B cell (primary cell): ENCODE data around the gene CXADR.
"Not testable (repeated sequence)": the region's sequence is repeated elsewhere in the genome, so short reads cannot be mapped to it uniquely, and the experiment has no call there.

Experiments
- EZH2 ChIP-seq: IDR thresholded peaks from 2 replicates; pipeline ENCODE4 v1.6.1; 2012; ENCODE audit warnings: borderline replicate concordance, low read depth, mild to moderate bottlenecking, moderate library complexity, low read length; ENCODE audit not compliant: insufficient read depth, poor library complexity, severe bottlenecking
- TF ChIP-seq, protein P1 (sequence below): fragments of 200-600 bp; IDR thresholded peaks from one replicate; pipeline ENCODE4 v1.8.0; 2022; ENCODE audit warnings: antibody characterized with exemption, mild to moderate bottlenecking

DNA sequence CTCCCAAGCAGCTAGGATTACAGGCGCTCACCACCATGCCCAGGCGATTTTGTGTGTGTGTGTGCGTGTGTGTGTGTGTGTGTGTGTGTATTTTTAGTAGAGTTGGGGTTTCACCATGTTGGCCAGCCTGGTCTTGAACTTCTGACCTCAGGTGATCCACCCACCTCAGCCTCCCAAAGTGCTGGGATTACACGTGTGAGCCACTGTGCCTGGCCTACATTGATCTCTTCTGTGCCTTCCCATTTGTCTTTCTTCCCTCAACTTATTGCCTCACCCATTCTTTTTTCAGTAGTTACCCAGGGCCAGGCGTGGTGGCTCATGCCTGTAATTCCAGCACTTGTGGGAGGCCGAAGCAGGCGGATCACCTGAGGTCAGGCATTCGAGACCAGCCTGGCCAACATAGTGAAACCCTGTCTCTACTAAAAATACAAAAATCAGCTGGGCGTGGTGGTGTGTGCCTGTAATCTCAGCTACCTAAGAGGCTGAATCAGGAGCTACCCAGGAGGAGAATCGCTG is 11.2 kb downstream of the CXADR start:
- TF ChIP-seq, protein P1, sequence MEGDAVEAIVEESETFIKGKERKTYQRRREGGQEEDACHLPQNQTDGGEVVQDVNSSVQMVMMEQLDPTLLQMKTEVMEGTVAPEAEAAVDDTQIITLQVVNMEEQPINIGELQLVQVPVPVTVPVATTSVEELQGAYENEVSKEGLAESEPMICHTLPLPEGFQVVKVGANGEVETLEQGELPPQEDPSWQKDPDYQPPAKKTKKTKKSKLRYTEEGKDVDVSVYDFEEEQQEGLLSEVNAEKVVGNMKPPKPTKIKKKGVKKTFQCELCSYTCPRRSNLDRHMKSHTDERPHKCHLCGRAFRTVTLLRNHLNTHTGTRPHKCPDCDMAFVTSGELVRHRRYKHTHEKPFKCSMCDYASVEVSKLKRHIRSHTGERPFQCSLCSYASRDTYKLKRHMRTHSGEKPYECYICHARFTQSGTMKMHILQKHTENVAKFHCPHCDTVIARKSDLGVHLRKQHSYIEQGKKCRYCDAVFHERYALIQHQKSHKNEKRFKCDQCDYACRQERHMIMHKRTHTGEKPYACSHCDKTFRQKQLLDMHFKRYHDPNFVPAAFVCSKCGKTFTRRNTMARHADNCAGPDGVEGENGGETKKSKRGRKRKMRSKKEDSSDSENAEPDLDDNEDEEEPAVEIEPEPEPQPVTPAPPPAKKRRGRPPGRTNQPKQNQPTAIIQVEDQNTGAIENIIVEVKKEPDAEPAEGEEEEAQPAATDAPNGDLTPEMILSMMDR, result not testable (repeated sequence)
- TF ChIP-seq EZH2, result not testable (repeated sequence)
